ENCODE measurements around the gene SLC5A3.

DNA sequence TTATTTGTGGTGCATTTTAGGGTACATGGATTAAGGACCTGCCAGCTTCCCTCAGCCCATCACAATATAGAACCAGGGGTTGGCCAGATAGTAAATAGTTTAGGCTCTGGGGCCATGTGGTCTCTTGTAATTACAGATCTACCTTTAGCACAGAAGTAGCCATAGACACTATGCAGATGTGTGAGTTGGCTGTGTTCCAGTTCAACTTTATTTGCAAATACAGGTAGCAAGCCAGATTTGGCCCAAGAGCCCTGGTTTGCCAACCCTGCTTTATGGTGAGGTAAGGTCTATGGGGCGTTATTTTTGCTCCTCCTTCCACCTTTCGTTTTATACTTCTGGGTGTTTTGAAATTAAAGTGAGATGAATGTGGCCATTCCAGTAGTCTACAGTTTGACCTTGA, 48.7 kb downstream of the SLC5A3 start:
- TF ChIP-seq FOXA1 (IDR thresholded peaks at IDR 0.05) (no peak), ELF4 (IDR thresholded peaks at IDR 0.05) (no peak), ZNF384 (IDR thresholded peaks at IDR 0.05) (no peak), SUZ12 (IDR thresholded peaks at IDR 0.05) (no peak), FOXM1 (IDR thresholded peaks at IDR 0.05; ENCODE audit: borderline replicate concordance) (no peak)
